GM20000 (cell line): Measurements from ENCODE around the gene CPM.
"Not testable (repeated sequence)": the region's sequence is repeated elsewhere in the genome, so short reads cannot be mapped to it uniquely, and the experiment has no call there.

Source experiments
- DNase-seq: peaks from one replicate; pipeline ENCODE4 v3.0.0; 2012; ENCODE audit warnings: low spot score
- CTCF ChIP-seq: IDR thresholded peaks from 2 replicates; pipeline ENCODE4 v1.5.1; 2012; ENCODE audit warnings: mild to moderate bottlenecking, control low read depth; ENCODE audit errors: extremely low read depth, missing control alignments

CPM gene

GRCh38 chr12:68827895-68828671, 104.9 kb downstream of the CPM start:
- no peak for DNase-seq
- no peak for TF ChIP-seq CTCF

GRCh38 chr12:68825569-68826217, 107.3 kb downstream of the CPM start:
- no peak for TF ChIP-seq CTCF
- DNase-seq, result no peak

GRCh38 chr12:68824597-68825250, 108.2 kb downstream of the CPM start:
- no peak for DNase-seq
- no peak for TF ChIP-seq CTCF

- no peak for TF ChIP-seq CTCF
Measured at GRCh38 chr12:68824131-68824530, 108.8 kb downstream of the CPM start.

GRCh38 chr12:68823696-68824095, 109.3 kb downstream of the CPM start:
- TF ChIP-seq CTCF, result no peak
- no peak for DNase-seq

More at GRCh38 chr12:68824131-68824530, 108.8 kb downstream of the CPM start:
- DNase-seq, result no peak

- no peak for TF ChIP-seq CTCF
- DNase-seq, result no peak
Measured at GRCh38 chr12:68821357-68822188, 111.4 kb downstream of the CPM start.

GRCh38 chr12:68819481-68819880, 113.5 kb downstream of the CPM start:
- not testable (repeated sequence) for DNase-seq
